Right lobe of liver (tissue), 6 donors: ENCODE measurements around the gene SLC4A8. TPM values are rescaled to one million over a fixed set of nuclear protein-coding genes. Genes with fewer than 3 reads are reported as not detected.

ENCODE experiments used
- ATAC-seq, 4 donors: fragments of 200-7000 bp; cut with Tn5 transposase; one replicate each; pipeline ENCODE4 v1.9.1; 2020; ENCODE audit warnings: mild to moderate bottlenecking in 4 of 4, moderate library complexity in 4 of 4
- DNase-seq, 3 donors: peaks; one replicate each; pipeline ENCODE4 v3.0.0-alpha.2; 2020
- H3K27ac ChIP-seq, 3 donors: fragments of 200-600 bp; one replicate each; pipeline ENCODE4 v1.8.0; 2022
- H3K27me3 ChIP-seq, 2 donors: fragments of 200-600 bp; one replicate each; pipeline ENCODE4 v1.8.0; 2022
- H3K36me3 ChIP-seq, 4 donors: fragments of 200-600 bp; sonication (generic) in 1 of 4; one replicate each; pipeline versions ENCODE4 v1.5.1 to v1.8.0; 2017 to 2022; ENCODE audit warnings: control low read depth in 1 of 4
- H3K4me1 ChIP-seq, 4 donors: fragments of 200-600 bp; sonication (generic) in 1 of 4; one replicate each; pipeline versions ENCODE4 v1.5.1 to v1.8.0; 2017 to 2022; ENCODE audit warnings: control low read depth in 1 of 4
- H3K4me3 ChIP-seq, 3 donors: fragments of 200-600 bp; one replicate each; pipeline ENCODE4 v1.8.0; 2022
- H3K9me3 ChIP-seq, 4 donors: fragments of 200-600 bp; sonication (generic) in 1 of 4; one replicate each; pipeline versions ENCODE4 v1.5.1 to v1.8.0; 2017 to 2022; ENCODE audit warnings: control low read depth in 1 of 4
- CTCF ChIP-seq, 4 donors: fragments of 200-600 bp in 3 of 4; fragments of 450-650 bp in 1 of 4; IDR thresholded peaks; one replicate each; pipeline versions ENCODE4 v1.5.1 to v1.8.0; 2016 to 2022; ENCODE audit warnings: antibody characterized with exemption in 4 of 4, mild to moderate bottlenecking in 2 of 4
- POLR2A ChIP-seq: fragments of 450-650 bp; IDR thresholded peaks from one replicate; pipeline ENCODE4 v1.6.1; 2017; ENCODE audit warnings: antibody characterized with exemption, mild to moderate bottlenecking
- WGBS: methylation state at CpG from one replicate; pipeline ENCODE4 v1.1.6; 2018; ENCODE audit warnings: low coverage, low lambda C conversion rate; ENCODE audit not compliant: insufficient coverage; ENCODE audit errors: missing lambda C conversion rate; 5-methylcytosine and 5-hydroxymethylcytosine counted together
- intact Hi-C, 2 donors: fragments of 100-400 bp; cut with DNase I; formaldehyde crosslinking; loops; one replicate each; pipeline versions ENCODE4 v1.11.2 to v1.14.1; 2022
- total RNA-seq, 6 experiments: library from RNA; depleted of rRNA in 2 of 6; stranded (reverse); fragments of >200 nt in 2 of 6; fragmentation: NEBNext Ultra II Directional in 3 of 6; extraction: Animal tissue kit (Norgen Biotek cat#: 25700) in 3 of 6; gene quantifications; one replicate each; pipeline versions ENCODE4 v1.1.0 to v1.2.4, GENCODE V29; 2016 to 2023
- donor health status: DM: no; HTN: yes; CAD: no.
- donor health status: DM: no; HTN: no; CAD: no.
- donor health status: DM: no; HTN: no; CAD: no.
- donor health status: DM: no; HTN: yes; CAD: no.
- donor health status: DM: no; HTN: yes; CAD: no.

Gene SLC4A8
- total RNA-seq, 6 experiments from 2014 or later, result 0.04 to 0.55 (median 0.19) TPM

GRCh38 chr12:51419425-51420193 is 5.0 kb upstream of the SLC4A8 start:
- DNase-seq (no peak), ATAC-seq (no peak)
- Histone ChIP-seq H3K27ac (no peak overlapping the region), H3K9me3 (no peaks in the 10 kb centered on the region), H3K27me3 (peaks cover 0 to 2% of the 10 kb centered on the region in 2 donors), H3K4me3 (no peak overlapping the region), H3K36me3 (no peaks in the 10 kb centered on the region), H3K4me1 (no peaks in the 10 kb centered on the region)
- TF ChIP-seq CTCF (IDR thresholded peaks at IDR 0.05) (no peak), POLR2A (no peak)
- WGBS, result 45% methylated on average over 8 of the region's 11 CpGs
- intact Hi-C loops, result loop anchor here (5.0 to 10.0 kb wide), 3 partner anchors 105 to 405 kb away; no protein-coding TSS in a partner anchor

GRCh38 chr12:51421266-51421884 is 3.3 kb upstream of the SLC4A8 start:
- H3K27me3 ChIP-seq, result peaks cover 0 to 4% of the 10 kb centered on the region in 2 donors
- H3K9me3 ChIP-seq, result no peaks in the 10 kb centered on the region
- no peak overlapping the region for H3K27ac ChIP-seq
- TF ChIP-seq CTCF (IDR thresholded peaks at IDR 0.05), result peak; percentile 56 to 75 (median 70)
- no peak for TF ChIP-seq POLR2A
- H3K36me3 ChIP-seq, result no peaks in the 10 kb centered on the region
- DNase-seq (peak in 2 of 3 donors; percentile 21 to 49), ATAC-seq (peak; percentile 81 to 90 (median 88))
- intact Hi-C loops, result loop anchor here (5.0 to 10.0 kb wide), 3 partner anchors 103 to 403 kb away; no protein-coding TSS in a partner anchor
- H3K4me3 ChIP-seq, result no peak overlapping the region
- H3K4me1 ChIP-seq, result no peaks in the 10 kb centered on the region
- WGBS, result 63% methylated on average over 5 of the region's 5 CpGs

GRCh38 chr12:51424094-51424661 is 453 bp upstream of the SLC4A8 start:
- ATAC-seq (no peak), DNase-seq (no peak)
- intact Hi-C loops, result loop anchor here (5.0 to 10.0 kb wide), 3 partner anchors 101 to 401 kb away; no protein-coding TSS in a partner anchor
- Histone ChIP-seq H3K4me1 (no peaks in the 10 kb centered on the region), H3K27me3 (peaks cover 0 to 4% of the 10 kb centered on the region in 2 donors), H3K27ac (no peak overlapping the region), H3K9me3 (no peaks in the 10 kb centered on the region), H3K36me3 (no peaks in the 10 kb centered on the region), H3K4me3 (no peak overlapping the region)
- WGBS, result 23% methylated on average over 9 of the region's 10 CpGs
- TF ChIP-seq POLR2A, result no peak
- no peak for TF ChIP-seq CTCF (IDR thresholded peaks at IDR 0.05)

- ATAC-seq, result no peak
- Histone ChIP-seq H3K4me3 (no peak overlapping the region), H3K36me3 (no peaks in the 10 kb centered on the region), H3K27me3 (peaks cover 0 to 4% of the 10 kb centered on the region in 2 donors), H3K27ac (no peak overlapping the region), H3K4me1 (peaks cover 0 to 5% (median 0%) of the 10 kb centered on the region in 4 donors), H3K9me3 (no peaks in the 10 kb centered on the region)
- WGBS, result 95% methylated on average over 4 of the region's 4 CpGs
- intact Hi-C loops, result loop anchor here (5.0 to 10.0 kb wide), 3 partner anchors 97 to 397 kb away; no protein-coding TSS in a partner anchor
- TF ChIP-seq POLR2A (no peak), CTCF (IDR thresholded peaks at IDR 0.05) (no peak)
- no peak for DNase-seq
Measured at GRCh38 chr12:51428256-51428655, 3.6 kb downstream of the SLC4A8 start.
